NCI-H526 treated with DMSO at 0.1 percent for 48 hours (cell line): ENCODE results near the gene LCTL.
"Not testable (repeated sequence)": the region's sequence is repeated elsewhere in the genome, so short reads cannot be mapped to it uniquely, and the experiment has no call there.

ENCODE experiments used
- DNase-seq: peaks from one replicate; lab custom pipeline; 2025; lab: John Stamatoyannopoulos, UW

Gene LCTL

DNA sequence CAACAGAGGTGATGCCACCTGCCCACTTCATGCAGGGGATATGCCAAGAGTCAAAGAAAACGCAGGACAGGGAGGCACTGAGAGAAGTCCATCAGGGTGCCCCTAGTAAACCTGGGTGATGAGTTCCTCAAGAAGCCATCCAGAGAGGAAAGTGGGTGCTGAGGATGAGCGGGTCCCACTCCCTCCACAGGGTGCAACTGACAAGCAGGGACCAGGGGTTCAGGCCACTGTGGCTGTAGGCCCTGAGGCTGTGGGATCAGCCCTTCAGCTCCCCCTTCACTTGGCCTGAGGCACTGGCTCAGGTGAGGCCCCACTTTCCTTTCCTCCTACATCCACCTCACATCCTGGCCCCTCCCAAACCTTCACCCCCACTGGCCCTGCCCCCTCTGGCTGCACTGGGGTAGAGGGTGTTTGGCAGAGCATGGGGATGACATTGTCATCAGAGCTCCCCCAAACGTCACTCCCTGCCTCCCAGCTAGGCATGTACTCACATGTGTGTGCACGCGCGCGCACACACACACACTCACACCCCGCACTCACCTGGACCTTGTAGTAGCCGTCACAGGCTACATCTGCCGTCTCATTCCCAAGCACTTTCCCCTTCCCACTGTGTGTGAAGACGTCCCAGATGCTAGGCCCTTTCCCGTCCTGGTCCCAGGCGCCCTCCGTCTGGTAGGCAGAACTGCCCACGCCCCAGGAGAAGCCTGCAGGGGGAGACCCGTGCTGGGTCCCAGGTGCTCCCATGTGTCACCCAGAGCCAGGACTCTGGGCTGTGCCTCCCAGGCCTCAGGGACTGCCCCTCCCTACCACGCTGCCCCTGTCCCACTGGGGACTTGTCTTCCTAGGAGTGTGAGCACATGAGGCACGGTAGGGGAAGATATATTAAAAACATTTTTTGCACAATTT is 1.4 kb downstream of the LCTL start:
- DNase-seq, result no peak

DNA sequence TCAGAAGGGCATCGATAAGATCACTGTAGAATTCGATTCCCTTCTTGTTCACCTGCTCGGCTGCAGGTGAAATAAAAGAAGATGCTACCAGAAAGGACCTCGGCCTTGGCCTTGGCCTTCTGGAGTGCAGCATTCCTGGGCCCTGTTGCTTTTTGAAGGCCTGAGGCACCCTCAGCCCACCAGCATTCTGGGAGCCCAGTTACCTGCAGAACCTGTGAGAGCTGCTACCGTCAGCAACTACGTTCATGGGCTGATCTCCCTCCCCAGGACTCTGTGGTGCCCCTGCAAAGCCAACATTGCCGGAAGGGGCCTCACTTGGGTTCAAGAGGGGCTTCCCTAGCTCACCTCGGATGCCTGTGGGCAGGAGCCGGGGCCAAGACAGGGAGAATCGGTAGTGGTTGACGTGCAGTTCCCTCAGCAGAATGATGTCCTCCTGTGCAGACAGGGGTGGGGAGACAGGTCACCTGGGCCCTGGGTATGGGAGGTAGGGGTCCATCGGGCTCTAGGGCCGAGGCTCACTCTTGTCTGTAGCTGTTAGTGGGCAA is 2.2 kb downstream of the LCTL start:
- no peak for DNase-seq

GRCh38 chr15:66563126-66563525 is 2.7 kb downstream of the LCTL start:
- no peak for DNase-seq

- no peak for DNase-seq
Measured at GRCh38 chr15:66560856-66561525, 4.8 kb downstream of the LCTL start.

DNA sequence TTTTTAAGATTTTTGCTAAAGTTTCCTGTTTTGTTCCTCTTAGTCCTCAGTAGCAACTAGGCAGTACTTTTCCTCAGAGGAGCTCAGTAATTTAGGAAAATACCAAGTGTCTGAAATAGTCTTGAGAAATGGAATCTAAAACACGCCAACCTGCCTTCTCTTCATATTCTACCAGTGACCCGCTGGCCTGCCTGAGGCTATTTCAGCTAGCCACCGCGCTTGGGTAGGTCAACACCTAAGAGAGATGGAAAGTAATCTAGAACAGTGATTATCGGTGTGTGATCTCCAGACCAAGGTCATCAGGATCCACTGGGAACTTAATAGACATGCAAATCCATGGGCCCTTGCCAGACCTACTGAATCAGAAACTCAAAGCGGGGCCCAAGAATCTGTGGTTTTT is 7.5 kb downstream of the LCTL start:
- DNase-seq, result no peak

GRCh38 chr15:66555685-66556084 is 10.1 kb downstream of the LCTL start:
- DNase-seq, result no peak

GRCh38 chr15:66545255-66545654 is 20.5 kb downstream of the LCTL start:
- no peak for DNase-seq

DNA sequence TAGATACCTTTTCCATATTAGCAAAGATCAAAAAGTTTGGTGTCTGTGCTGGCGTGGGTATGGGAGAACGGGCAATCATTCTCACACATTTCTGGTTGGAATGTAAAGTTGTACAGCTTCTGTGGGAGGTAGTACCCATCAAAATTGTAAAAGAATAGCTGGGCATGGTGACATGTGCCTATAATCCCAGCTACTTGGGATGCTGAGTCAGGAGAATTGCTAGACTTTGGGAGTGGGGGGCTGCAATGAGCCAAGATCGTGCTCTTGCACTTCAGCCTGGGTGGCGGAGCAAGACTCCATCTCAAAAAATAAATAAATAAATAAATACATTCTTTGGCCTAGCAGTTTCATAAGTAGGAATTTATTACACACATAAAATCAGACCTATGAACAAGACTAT is 22.9 kb downstream of the LCTL start:
- no peak for DNase-seq

DNA sequence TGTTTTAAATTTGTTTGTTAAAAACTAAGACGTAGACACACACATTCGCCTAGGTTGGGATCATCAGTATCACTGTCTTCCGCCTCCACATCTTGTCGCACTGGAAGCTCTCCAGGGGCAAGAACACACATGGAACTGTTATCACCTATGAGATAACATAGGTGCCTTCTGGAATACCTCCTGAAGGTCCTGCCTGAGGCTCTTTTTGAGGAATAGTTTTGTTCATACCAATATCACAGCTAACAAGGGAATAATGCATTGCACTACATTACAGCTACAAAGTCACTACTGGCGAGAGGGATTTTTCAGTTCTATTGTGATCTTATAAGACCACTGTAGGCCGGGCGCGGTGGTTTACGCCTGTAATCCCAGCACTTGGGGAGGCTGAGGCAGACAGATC is 30.7 kb downstream of the LCTL start:
- no peak for DNase-seq

- DNase-seq, result no peak
Measured at GRCh38 chr15:66524838-66525237, 41.0 kb downstream of the LCTL start.

DNA sequence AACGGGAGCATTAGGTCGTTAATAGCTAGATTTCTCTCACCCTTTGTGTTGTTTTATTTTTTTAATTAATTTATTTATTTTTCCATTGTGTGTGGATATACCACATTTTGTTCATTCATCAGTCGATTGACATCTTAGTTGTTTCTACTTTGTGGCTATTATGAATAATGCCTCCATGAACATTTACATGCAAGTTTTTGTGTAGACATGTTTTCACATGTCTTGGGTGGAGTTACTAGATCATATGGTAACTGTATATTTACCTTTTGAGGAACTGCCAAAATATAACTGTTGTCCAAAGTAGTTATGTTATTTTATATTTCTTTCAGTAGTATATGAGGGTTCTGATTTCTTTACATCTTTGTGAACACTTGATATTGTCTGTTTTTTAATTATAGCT is 41.9 kb downstream of the LCTL start:
- no peak for DNase-seq

DNA sequence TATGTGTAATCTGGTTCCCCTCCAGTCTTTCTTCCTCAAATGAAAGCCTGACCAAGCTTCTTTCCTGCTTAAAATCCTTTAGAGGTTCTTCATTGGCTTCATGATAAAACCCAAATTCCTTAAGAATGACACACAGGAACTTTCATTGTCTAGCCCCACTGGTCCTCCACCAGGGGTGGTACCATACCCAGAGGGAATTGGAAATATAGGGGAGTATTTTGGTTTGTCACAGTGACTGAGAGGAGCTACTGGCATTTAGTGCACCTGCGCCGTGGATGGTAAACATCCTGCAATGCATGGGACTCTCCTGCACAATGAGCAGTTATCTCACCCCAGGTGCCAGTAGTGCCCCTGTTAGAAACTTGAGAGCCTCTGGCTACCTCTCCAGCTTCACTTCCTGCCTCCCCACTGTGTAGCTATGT is 49.9 kb downstream of the LCTL start:
- no peak for DNase-seq

DNA sequence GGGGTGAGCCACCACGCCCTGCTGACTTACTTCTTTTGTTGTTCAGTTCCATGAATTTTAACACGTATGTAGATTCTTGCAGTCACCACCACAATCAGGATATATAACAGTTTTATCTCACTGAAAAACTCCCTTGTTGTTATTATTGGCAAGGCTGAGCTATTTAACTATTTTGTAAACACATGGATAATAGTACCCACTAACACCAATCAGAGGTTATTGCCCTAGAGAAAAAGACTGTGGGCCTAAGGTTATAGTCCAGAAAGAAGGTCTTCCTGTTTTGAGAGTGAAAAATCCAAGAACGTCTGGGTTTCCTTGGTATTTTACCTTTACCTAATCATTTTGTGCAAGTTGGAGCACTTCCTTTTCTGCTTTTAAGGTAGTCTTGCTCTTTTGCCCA is 51.2 kb downstream of the LCTL start:
- no peak for DNase-seq

DNA sequence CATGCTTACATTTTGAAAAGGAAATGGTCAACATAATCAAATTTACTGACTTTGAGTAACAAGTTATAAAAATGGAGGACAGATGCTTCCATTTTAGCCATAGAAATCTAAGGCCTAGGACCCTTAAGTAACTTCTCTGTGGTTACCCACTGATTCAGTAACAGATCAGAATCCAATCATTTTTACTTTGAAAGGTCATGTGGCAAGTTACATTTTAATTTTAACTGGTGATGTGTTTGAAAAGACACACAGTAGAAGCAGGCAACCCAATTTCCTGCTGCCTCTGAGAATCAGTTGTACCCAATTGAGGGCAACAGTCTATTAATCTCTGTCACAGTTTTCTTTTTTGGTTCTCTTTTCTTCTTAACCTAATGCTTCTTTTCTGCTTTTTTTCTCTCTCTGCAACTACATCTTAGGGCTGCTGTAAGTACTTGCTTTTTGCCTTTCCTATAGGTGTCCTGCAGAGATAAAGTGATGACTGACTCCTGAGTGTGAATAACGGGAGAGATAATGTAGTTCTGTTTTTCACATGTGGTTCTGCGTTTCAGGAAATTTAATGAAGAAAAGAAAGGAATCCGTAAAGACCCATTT is 57.4 kb downstream of the LCTL start:
- DNase-seq, result no peak

GRCh38 chr15:66505818-66506217 is 60.0 kb downstream of the LCTL start:
- DNase-seq, result no peak

- DNase-seq, result no peak
Measured at GRCh38 chr15:66505430-66505811, 60.4 kb downstream of the LCTL start.

DNA sequence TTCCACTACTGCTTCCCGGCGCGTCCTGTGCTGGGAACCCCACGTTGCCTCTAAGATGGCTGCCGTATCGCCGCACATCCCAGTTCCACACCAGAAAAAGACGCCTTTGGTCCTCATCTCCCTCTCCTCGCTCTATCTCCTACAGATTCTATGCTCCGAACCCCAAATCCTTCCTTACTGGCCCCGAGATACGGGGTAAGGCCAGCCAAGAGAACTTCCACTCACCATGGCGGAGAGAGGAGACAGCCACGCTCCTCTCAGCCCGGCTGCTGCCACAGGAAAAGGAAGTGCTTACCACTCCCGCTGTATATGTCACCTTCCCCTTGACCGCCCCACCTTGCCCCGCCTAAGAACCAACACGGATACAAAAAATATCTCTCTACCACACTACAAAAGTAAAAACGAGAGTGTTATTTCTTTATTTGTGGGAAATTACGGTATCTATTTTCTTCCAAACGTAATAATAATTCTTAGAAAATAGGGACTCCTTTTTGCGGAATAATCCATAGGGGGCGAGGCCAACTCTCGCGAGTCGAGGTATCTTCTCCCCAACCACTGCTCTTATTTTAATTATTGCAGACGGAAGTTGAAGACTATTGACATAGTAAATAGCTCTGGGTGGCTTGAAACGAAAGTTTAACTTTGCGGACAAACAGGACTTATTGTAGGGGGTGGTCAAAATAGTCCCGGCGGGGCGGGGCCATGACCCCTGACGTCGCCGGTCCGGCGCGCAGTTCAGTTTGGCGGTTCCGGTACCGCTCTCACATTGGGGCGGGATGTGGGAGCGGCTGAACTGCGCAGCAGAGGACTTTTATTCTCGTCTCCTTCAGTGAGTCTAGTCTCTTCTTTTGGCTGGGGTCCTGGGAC is 61.0 kb downstream of the LCTL start, which contains the start of the genes RPL4 and ZWILCH:
Gene RPL4 (minus strand): TSS at position 293 of the 867 bp plus-strand sequence. CDS start 65 bp downstream, at position 228.
Gene ZWILCH (plus strand): TSS at position 764 of the 867 bp plus-strand sequence. CDS start 13 bp downstream, at position 777.
- peak; percentile 88 for DNase-seq

GRCh38 chr15:66503780-66504562 is 61.8 kb downstream of the LCTL start:
- DNase-seq, result no peak

GRCh38 chr15:66503041-66503648 is 62.7 kb downstream of the LCTL start:
- not testable (repeated sequence) for DNase-seq

- DNase-seq, result no peak
Measured at GRCh38 chr15:66502491-66502890, 63.3 kb downstream of the LCTL start.
